Neutrophil (primary cell): Measurements from ENCODE around the gene QSOX2.

Experiments used
- H3K27ac ChIP-seq: fragments of 200-600 bp; sonication (generic); 2 replicates; pipeline ENCODE4 v1.5.1; 2016; ENCODE audit warnings: mild to moderate bottlenecking, moderate library complexity
- H3K27me3 ChIP-seq: fragments of 200-600 bp; sonication (generic); 2 replicates; pipeline ENCODE4 v1.6.0; 2016; ENCODE audit warnings: mild to moderate bottlenecking
- H3K36me3 ChIP-seq: fragments of 200-600 bp; sonication (generic); 2 replicates; pipeline ENCODE4 v1.5.1; 2017
- H3K4me1 ChIP-seq, 2 experiments: fragments of 200-600 bp in 1 of 2; sonication (generic) in 1 of 2; 1 replicate in 1 of 2; 2 replicates in 1 of 2; pipeline versions ENCODE4 v1.5.1 to v1.6.1; 2013 to 2016; ENCODE audit warnings: low read depth in 1 of 2, low read length in 1 of 2, mild to moderate bottlenecking in 1 of 2, moderate library complexity in 1 of 2; ENCODE audit not compliant: control insufficient read depth in 1 of 2, insufficient read depth in 1 of 2
- H3K4me3 ChIP-seq, 2 experiments: fragments of 200-600 bp in 1 of 2; sonication (generic) in 1 of 2; 1 replicate in 1 of 2; 2 replicates in 1 of 2; pipeline ENCODE4 v1.5.1; 2013 to 2016; ENCODE audit warnings: low read depth in 1 of 2, low read length in 1 of 2, mild to moderate bottlenecking in 1 of 2, moderate library complexity in 1 of 2
- H3K9me3 ChIP-seq: fragments of 200-600 bp; sonication (generic); 2 replicates; pipeline ENCODE4 v1.5.1; 2016
- TF ChIP-seq, protein P1 (sequence below): fragments of 200-600 bp; sonication (generic); IDR thresholded peaks from 2 replicates; pipeline ENCODE4 v1.5.1; 2016; ENCODE audit warnings: antibody characterized with exemption

Gene QSOX2

DNA sequence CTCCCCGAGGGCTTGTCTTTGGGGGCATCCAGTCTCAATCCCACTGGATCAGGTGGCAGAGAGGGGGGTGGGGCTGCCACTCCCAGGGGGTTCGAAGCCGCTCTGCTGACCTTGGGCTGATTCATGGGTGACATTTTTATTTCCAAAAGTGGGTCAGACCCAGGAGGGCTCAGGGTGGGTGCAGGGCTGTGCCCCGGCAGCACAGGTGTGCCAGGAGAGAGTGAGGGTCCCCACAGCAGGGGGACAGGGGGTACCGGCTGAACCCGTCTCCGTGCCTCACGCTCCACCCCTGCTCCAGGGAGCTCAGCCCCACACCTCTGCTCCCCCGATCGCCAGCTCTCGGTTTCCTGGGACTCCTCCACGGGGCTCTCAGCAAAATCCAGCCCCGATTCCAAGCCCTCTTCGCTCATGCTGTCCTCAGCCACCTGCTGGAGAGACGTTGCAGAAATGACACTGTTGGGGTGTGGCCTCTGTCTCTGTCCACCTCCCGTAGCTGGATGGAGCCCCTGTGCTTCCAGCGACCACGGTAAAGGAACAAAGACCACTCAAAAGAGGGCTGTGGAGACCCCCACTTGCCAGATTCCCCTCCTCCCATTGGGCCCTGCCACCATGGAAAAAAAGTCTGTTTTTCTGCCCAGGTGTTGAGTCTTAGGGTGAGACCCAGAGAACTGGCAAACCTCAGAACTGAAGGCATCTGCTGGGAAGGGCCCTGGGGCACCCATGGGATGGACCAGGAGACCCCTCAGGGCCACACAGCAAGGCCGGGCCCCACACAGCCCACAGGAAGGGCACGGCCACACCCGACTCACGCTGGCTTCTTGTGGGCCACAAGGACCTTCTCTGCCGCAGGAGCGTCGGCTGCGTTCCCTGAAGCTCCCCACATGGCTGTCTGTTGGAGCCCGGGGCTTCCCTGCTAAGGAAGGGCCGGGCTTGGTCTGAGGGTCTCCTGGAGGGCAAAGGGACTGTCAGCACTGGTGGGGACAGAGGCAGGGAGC, 10.6 kb upstream of the QSOX2 start:
- Histone ChIP-seq H3K4me1 (no peaks in the 10 kb centered on the region), H3K9me3 (no peaks in the 10 kb centered on the region), H3K36me3 (no peaks in the 10 kb centered on the region), H3K27ac (no peak overlapping the region), H3K4me3 (no peak overlapping the region), H3K27me3 (peaks cover 4% of the 10 kb centered on the region)
- TF ChIP-seq, protein P1, sequence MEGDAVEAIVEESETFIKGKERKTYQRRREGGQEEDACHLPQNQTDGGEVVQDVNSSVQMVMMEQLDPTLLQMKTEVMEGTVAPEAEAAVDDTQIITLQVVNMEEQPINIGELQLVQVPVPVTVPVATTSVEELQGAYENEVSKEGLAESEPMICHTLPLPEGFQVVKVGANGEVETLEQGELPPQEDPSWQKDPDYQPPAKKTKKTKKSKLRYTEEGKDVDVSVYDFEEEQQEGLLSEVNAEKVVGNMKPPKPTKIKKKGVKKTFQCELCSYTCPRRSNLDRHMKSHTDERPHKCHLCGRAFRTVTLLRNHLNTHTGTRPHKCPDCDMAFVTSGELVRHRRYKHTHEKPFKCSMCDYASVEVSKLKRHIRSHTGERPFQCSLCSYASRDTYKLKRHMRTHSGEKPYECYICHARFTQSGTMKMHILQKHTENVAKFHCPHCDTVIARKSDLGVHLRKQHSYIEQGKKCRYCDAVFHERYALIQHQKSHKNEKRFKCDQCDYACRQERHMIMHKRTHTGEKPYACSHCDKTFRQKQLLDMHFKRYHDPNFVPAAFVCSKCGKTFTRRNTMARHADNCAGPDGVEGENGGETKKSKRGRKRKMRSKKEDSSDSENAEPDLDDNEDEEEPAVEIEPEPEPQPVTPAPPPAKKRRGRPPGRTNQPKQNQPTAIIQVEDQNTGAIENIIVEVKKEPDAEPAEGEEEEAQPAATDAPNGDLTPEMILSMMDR = no peak

DNA sequence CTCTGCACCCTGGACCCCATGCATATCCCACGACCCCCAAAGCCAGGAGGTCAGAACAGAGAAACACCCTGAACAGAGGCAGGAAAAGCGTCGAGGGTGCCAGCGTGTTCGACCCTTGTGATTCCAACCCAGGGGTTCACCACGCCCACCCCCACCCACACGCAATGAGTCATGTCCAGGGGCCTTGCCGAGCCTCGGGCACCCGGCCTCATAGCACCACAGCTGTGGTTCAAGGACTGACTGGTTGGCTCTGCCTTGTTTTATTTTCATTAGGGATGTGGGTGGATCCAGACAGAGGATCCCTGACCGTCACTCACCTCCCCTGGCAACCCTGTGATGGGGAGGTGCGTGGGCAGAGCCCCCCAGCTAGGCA, 9.5 kb upstream of the QSOX2 start:
- no peak overlapping the region for H3K4me3 ChIP-seq

DNA sequence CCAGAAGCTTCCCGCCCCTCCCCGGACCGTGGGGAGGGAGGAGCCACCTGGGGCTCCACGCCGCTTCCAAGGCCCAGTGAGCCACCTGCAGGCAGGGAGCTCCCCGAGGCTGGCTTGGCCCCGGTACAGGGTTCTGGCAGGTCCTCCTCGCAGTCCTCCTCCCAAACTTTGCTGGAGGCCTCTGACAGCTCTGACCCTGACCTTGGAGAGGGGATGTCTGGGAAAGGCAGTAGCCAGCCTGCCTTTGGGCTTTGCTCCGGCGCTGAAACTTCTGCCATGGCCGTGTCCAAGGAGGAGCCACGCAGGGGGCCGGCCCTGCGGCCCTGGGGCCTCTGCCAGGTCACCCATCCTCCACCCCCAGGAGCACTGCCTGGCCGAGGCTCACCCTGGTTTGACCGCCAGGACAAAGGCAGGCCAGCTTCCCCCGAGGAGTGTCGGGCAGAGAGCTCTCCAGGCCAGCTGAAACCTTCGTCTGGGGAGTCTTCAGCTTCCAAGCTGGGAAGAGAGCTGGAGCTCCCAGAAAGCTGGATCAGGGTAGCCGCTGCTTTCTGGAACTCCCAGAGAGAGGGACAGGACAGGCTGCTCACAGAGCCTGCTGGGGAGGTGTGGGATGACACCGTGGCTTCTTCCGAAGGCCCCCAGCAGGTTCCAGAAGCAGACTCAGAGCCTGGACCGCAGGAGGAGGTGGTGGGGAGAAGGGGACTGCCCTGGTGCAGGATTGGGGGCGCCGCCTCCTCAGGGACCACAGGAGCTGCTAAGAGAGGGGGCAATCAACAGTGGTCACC, 9.0 kb upstream of the QSOX2 start:
- TF ChIP-seq, protein P1 = no peak
- Histone ChIP-seq H3K27ac (no peak overlapping the region), H3K4me3 (no peak overlapping the region), H3K4me1 (no peaks in the 10 kb centered on the region), H3K9me3 (no peaks in the 10 kb centered on the region), H3K36me3 (no peaks in the 10 kb centered on the region), H3K27me3 (peaks cover 8% of the 10 kb centered on the region)

More for the DNA sequence above, 9.5 kb upstream of the QSOX2 start:
- Histone ChIP-seq H3K36me3 (no peaks in the 10 kb centered on the region), H3K27me3 (peaks cover 5% of the 10 kb centered on the region), H3K27ac (no peak overlapping the region), H3K9me3 (no peaks in the 10 kb centered on the region), H3K4me1 (no peaks in the 10 kb centered on the region)
- TF ChIP-seq, protein P1 = no peak

DNA sequence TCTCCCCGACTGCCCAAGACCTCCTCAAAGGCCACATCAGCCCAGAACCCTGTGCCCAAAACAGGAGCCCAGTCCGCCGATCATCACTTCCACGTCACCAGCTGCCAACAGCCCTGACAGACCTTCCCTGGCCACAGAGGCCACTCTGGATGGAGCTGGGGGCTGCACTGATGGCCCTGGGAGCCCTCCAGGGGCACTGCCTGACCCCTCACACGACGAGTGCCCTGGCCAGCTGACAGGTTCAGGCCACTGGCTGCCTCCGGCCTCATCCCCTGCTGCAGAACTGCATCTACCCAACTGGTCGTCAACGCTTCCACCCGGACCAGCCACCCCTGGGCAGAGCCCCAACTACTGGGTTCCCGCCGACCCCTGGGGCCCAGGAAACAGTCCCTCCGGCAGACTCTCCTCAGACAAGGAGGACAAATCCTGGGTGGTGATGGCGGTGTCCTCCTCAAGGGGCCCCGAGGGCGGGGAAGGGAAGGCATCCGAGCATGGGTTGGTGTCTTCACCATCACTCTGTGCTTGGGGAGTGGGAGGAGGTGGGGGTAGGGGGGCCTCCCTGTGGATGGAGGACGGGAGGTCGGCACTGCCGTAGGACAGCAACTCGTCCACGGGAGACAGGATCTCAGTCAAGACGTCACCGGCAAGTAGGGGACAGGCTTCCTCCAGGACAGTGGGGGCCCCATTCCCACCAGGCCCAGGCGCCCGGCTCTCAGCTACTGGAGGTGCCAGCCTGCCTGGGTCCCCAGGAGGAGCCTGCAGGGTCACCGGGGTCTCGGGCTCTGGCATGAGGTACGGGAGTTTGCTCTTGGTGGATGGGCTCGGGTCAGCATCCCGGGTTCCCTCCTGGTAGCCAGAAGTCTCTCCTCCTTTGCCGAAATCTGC, 7.9 kb upstream of the QSOX2 start:
- no peak overlapping the region for H3K4me3 ChIP-seq
- H3K27ac ChIP-seq = no peak overlapping the region
- peaks cover 8% of the 10 kb centered on the region for H3K27me3 ChIP-seq
- TF ChIP-seq, protein P1 = no peak
- no peaks in the 10 kb centered on the region for H3K36me3 ChIP-seq
- H3K9me3 ChIP-seq = no peaks in the 10 kb centered on the region
- H3K4me1 ChIP-seq = no peaks in the 10 kb centered on the region

DNA sequence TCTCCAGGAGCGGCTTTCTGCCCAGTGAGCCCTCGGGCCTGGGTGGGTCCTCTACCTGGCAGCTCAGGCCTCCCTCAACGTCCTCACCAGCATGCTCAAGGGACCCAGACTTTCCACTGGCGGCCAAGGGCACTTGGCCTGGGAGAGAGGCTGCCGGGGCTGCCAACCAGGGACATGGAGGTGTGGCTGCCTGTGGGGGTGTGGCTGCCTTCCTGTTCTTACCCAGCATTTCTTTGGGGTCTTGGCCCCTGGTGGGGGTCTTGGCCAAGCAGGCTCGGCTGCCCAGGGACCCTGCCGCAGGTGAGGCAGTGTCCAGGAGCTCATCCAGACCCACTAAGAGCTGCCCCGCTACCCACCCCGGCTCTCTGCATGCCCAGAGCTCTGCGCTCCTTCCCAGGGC, 7.2 kb upstream of the QSOX2 start:
- Histone ChIP-seq H3K27me3 (peaks cover 8% of the 10 kb centered on the region), H3K4me3 (no peak overlapping the region), H3K36me3 (no peaks in the 10 kb centered on the region), H3K27ac (no peak overlapping the region), H3K9me3 (no peaks in the 10 kb centered on the region), H3K4me1 (no peaks in the 10 kb centered on the region)
- TF ChIP-seq, protein P1 = no peak
